ENCODE measurements around the gene SMIM41.

The SMIM41 gene

GRCh38 chr12:52148464-52149181, 69.1 kb downstream of the SMIM41 start:
- no peak for DNase-seq

GRCh38 chr12:52149182-52149641, 69.7 kb downstream of the SMIM41 start:
- no peak for DNase-seq

GRCh38 chr12:52149651-52150241, 70.2 kb downstream of the SMIM41 start:
- no peak for DNase-seq

- DNase-seq = no peak
Measured at GRCh38 chr12:52151153-52151836, 71.8 kb downstream of the SMIM41 start.

GRCh38 chr12:52151837-52152783, 72.6 kb downstream of the SMIM41 start:
- DNase-seq = peak; percentile 78

- no peak for DNase-seq
Measured at GRCh38 chr12:52152905-52153317, 73.4 kb downstream of the SMIM41 start.

GRCh38 chr12:52155048-52155868, 75.8 kb downstream of the SMIM41 start:
- DNase-seq = peak; percentile 82

- DNase-seq = no peak
Measured at GRCh38 chr12:52156311-52156710, 76.8 kb downstream of the SMIM41 start.

- peak; percentile 77 for DNase-seq
Measured at GRCh38 chr12:52156757-52157565, 77.5 kb downstream of the SMIM41 start.

GRCh38 chr12:52157566-52158150, 78.2 kb downstream of the SMIM41 start:
- DNase-seq = no peak

Data from CD4-positive, alpha-beta T cell treated with Interleukin-21 for 1 hour (primary cell).